Measurements from ENCODE around the gene RBM6.

Gene RBM6

GRCh38 chr3:50089609-50089945, 149.6 kb downstream of the RBM6 start:
- peak; percentile 21 for DNase-seq (ENCODE audit: low read depth)

GRCh38 chr3:50090984-50091383, 151.0 kb downstream of the RBM6 start:
- DNase-seq (ENCODE audit: low read depth): no peak

- DNase-seq (ENCODE audit: low read depth): no peak
Observed at GRCh38 chr3:50095352-50095998, 155.5 kb downstream of the RBM6 start.

GRCh38 chr3:50100386-50100785, 160.4 kb downstream of the RBM6 start:
- DNase-seq (ENCODE audit: low read depth): peak; percentile 66

- peak; percentile 46 for DNase-seq (ENCODE audit: low read depth)
Observed at GRCh38 chr3:50100956-50101845, 161.3 kb downstream of the RBM6 start.

- no peak for DNase-seq (ENCODE audit: low read depth)
Observed at GRCh38 chr3:50102558-50102957, 162.6 kb downstream of the RBM6 start.

GRCh38 chr3:50111757-50112156, 171.8 kb downstream of the RBM6 start:
- no peak for DNase-seq (ENCODE audit: low read depth)

GRCh38 chr3:50112462-50112861, 172.5 kb downstream of the RBM6 start:
- peak; percentile 29 for DNase-seq (ENCODE audit: low read depth)

- no peak for DNase-seq (ENCODE audit: low read depth)
Observed at GRCh38 chr3:50117120-50117519, 177.2 kb downstream of the RBM6 start.

GRCh38 chr3:50118237-50118636, 178.3 kb downstream of the RBM6 start:
- no peak for DNase-seq (ENCODE audit: low read depth)

- no peak for DNase-seq (ENCODE audit: low read depth)
Observed at GRCh38 chr3:50119786-50120185, 179.8 kb downstream of the RBM6 start.

- DNase-seq (ENCODE audit: low read depth): no peak
Observed at GRCh38 chr3:50120364-50121071, 180.6 kb downstream of the RBM6 start.

GRCh38 chr3:50121072-50122032, 181.4 kb downstream of the RBM6 start:
- peak; percentile 69 for DNase-seq (ENCODE audit: low read depth)

GRCh38 chr3:50122071-50122470, 182.1 kb downstream of the RBM6 start:
- DNase-seq (ENCODE audit: low read depth): no peak

GRCh38 chr3:50122661-50123391, 182.9 kb downstream of the RBM6 start:
- DNase-seq (ENCODE audit: low read depth): no peak

- no peak for DNase-seq (ENCODE audit: low read depth)
Observed at GRCh38 chr3:50123394-50124051, 183.6 kb downstream of the RBM6 start.

GRCh38 chr3:50124052-50124799, 184.3 kb downstream of the RBM6 start:
- no peak for DNase-seq (ENCODE audit: low read depth)

- DNase-seq (ENCODE audit: low read depth): no peak
Observed at GRCh38 chr3:50124800-50125178, 184.8 kb downstream of the RBM6 start.

GRCh38 chr3:50125541-50126286, 185.8 kb downstream of the RBM6 start:
- no peak for DNase-seq (ENCODE audit: low read depth)
